Measurements from ENCODE around the gene CBFA2T3. TPM values are rescaled to one million over a fixed set of nuclear protein-coding genes. Genes with fewer than 3 reads are reported as not detected.

The CBFA2T3 gene
- total and polyA plus RNA-seq, 9 donors: 0.53 to 2.8 (median 1.2) TPM; not detected in 1

- whole genome bisulfite sequencing, 3 donors: 91 to 94% (median 92%) methylated on average over 35 to 40 of the region's 40 CpGs
- intact Hi-C loops (cut with DNase I): no loop called here
- Histone ChIP-seq H3K27ac (no peak overlapping the region), H3K4me1 (ENCODE audit: insufficient read depth) (no peaks in the 10 kb centered on the region), H3K9me3 (no peaks in the 10 kb centered on the region), H3K27me3 (no peaks in the 10 kb centered on the region), H3K36me3 (no peaks in the 10 kb centered on the region), H3K4me3 (no peak overlapping the region)
- no peak for DNase-seq
- TF ChIP-seq EP300 (IDR thresholded peaks at IDR 0.05) (no peak), CTCF (IDR thresholded peaks at IDR 0.05) (no peak), POLR2A (IDR thresholded peaks at IDR 0.05) (no peak)
Observed at GRCh38 chr16:88841521-88842307, 135.3 kb downstream of the CBFA2T3 start.

GRCh38 chr16:88840600-88841215, 136.3 kb downstream of the CBFA2T3 start:
- Histone ChIP-seq H3K9me3 (no peaks in the 10 kb centered on the region), H3K27me3 (no peaks in the 10 kb centered on the region), H3K4me3 (no peak overlapping the region), H3K36me3 (no peaks in the 10 kb centered on the region), H3K4me1 (ENCODE audit: insufficient read depth) (no peaks in the 10 kb centered on the region), H3K27ac (no peak overlapping the region)
- intact Hi-C loops (cut with DNase I): no loop called here
- WGBS, 3 donors: 91 to 93% (median 92%) methylated on average over 30 of the region's 30 CpGs
- no peak for TF ChIP-seq EP300 (IDR thresholded peaks at IDR 0.05)
- TF ChIP-seq POLR2A (IDR thresholded peaks at IDR 0.05): no peak
- TF ChIP-seq CTCF (IDR thresholded peaks at IDR 0.05): no peak
- DNase-seq: no peak

GRCh38 chr16:88839745-88840599, 137.0 kb downstream of the CBFA2T3 start:
- no peak for DNase-seq
- intact Hi-C loops (cut with DNase I): no loop called here
- Histone ChIP-seq H3K36me3 (no peaks in the 10 kb centered on the region), H3K27ac (no peak overlapping the region), H3K9me3 (no peaks in the 10 kb centered on the region), H3K4me1 (ENCODE audit: insufficient read depth) (no peaks in the 10 kb centered on the region), H3K27me3 (no peaks in the 10 kb centered on the region), H3K4me3 (no peak overlapping the region)
- WGBS, 3 donors: 89 to 95% (median 93%) methylated on average over 21 to 24 of the region's 24 CpGs
- TF ChIP-seq POLR2A (IDR thresholded peaks at IDR 0.05) (no peak), EP300 (IDR thresholded peaks at IDR 0.05) (no peak), CTCF (IDR thresholded peaks at IDR 0.05) (no peak)

- no peak overlapping the region for H3K27ac ChIP-seq
- 84 to 87% (median 87%) methylated on average over 39 of the region's 39 CpGs for WGBS, 3 donors
- TF ChIP-seq EP300 (IDR thresholded peaks at IDR 0.05) (no peak), POLR2A (IDR thresholded peaks at IDR 0.05) (no peak), CTCF (IDR thresholded peaks at IDR 0.05) (no peak)
- H3K9me3 ChIP-seq: no peaks in the 10 kb centered on the region
- no peaks in the 10 kb centered on the region for H3K27me3 ChIP-seq
- H3K4me1 ChIP-seq (ENCODE audit: insufficient read depth): no peaks in the 10 kb centered on the region
- DNase-seq: no peak
- H3K4me3 ChIP-seq: no peak overlapping the region
- H3K36me3 ChIP-seq: no peaks in the 10 kb centered on the region
- intact Hi-C loops (cut with DNase I): no loop called here
Observed at GRCh38 chr16:88839026-88839529, 137.9 kb downstream of the CBFA2T3 start.
